Stimulated activated CD4-positive, alpha-beta T cell treated with anti-CD3 and anti-CD28 coated beads, TNF-alpha, amount 100 ng/mL, for 1 hour (primary cell): ENCODE measurements around the gene SCNM1.
A peak's percentile ranks its signal among the peaks of the same experiment; 100 is the strongest.
"Not testable (repeated sequence)": the region's sequence is repeated elsewhere in the genome, so short reads cannot be mapped to it uniquely, and the experiment has no call there.

Source experiments
- DNase-seq, 3 donors: peaks; one replicate each; pipeline ENCODE4 v3.0.0-alpha.2; 2020; ENCODE audit warnings: low read depth in 3 of 3, low spot score in 1 of 3

The SCNM1 gene

GRCh38 chr1:151192047-151192446, 26.1 kb downstream of the SCNM1 start:
- DNase-seq, result no peak

- DNase-seq, result no peak
These were observed 27.4 kb downstream of the SCNM1 start for GRCh38 chr1:151193304-151193703.

GRCh38 chr1:151193856-151194255, 27.9 kb downstream of the SCNM1 start:
- no peak for DNase-seq

- not testable (repeated sequence) for DNase-seq
These were observed 29.1 kb downstream of the SCNM1 start for GRCh38 chr1:151194894-151195594.

GRCh38 chr1:151196292-151196800, 30.4 kb downstream of the SCNM1 start:
- DNase-seq, result no peak

GRCh38 chr1:151197863-151198253, 31.9 kb downstream of the SCNM1 start:
- no peak for DNase-seq

GRCh38 chr1:151198254-151199127, 32.5 kb downstream of the SCNM1 start, which contains the start of gene PIP5K1A:
Gene PIP5K1A, plus strand, starts transcription at chr1:151198552. Its CDS starts 445 bp downstream, at chr1:151198997.
- DNase-seq, result peak; percentile 97

GRCh38 chr1:151199873-151200581, 34.1 kb downstream of the SCNM1 start:
- no peak for DNase-seq

GRCh38 chr1:151205381-151205965, 39.5 kb downstream of the SCNM1 start:
- not testable (repeated sequence) for DNase-seq

- DNase-seq, result no peak
These were observed 44.9 kb downstream of the SCNM1 start for GRCh38 chr1:151210830-151211229.

- DNase-seq, result no peak
These were observed 46.2 kb downstream of the SCNM1 start for GRCh38 chr1:151211972-151212705.

- no peak for DNase-seq
These were observed 47.6 kb downstream of the SCNM1 start for GRCh38 chr1:151213560-151213959.
